Endothelial cell (in vitro differentiated cells): ENCODE measurements around the gene AUTS2. TPM values are rescaled to one million over a fixed set of nuclear protein-coding genes. Genes with fewer than 3 reads are reported as not detected.

Experiments used
- DNase-seq: peaks from one replicate; pipeline ENCODE4 v3.0.0; 2021; ENCODE audit warnings: low spot score
- H3K27ac Mint-ChIP-seq: one replicate; pipeline ENCODE4 v1.8.0; 2021; ENCODE audit warnings: mixed read lengths, inconsistent platforms; ENCODE audit not compliant: unreplicated experiment
- H3K27me3 Mint-ChIP-seq: one replicate; pipeline ENCODE4 v1.8.0; 2021; ENCODE audit warnings: mild to moderate bottlenecking, moderate library complexity, mixed read lengths, inconsistent platforms; ENCODE audit not compliant: unreplicated experiment
- H3K36me3 Mint-ChIP-seq: one replicate; pipeline ENCODE4 v1.8.0; 2021; ENCODE audit warnings: mild to moderate bottlenecking, low read depth, mixed read lengths, inconsistent platforms; ENCODE audit not compliant: unreplicated experiment
- H3K4me1 Mint-ChIP-seq: one replicate; pipeline ENCODE4 v1.8.0; 2021; ENCODE audit warnings: mild to moderate bottlenecking, mixed read lengths, inconsistent platforms; ENCODE audit not compliant: unreplicated experiment
- H3K4me3 Mint-ChIP-seq: one replicate; pipeline ENCODE4 v1.8.0; 2021; ENCODE audit warnings: mild to moderate bottlenecking, mixed read lengths, inconsistent platforms; ENCODE audit not compliant: unreplicated experiment
- H3K9me3 Mint-ChIP-seq: one replicate; pipeline ENCODE4 v1.8.0; 2021; ENCODE audit warnings: mixed read lengths, inconsistent platforms; ENCODE audit not compliant: unreplicated experiment
- total RNA-seq: library from RNA; stranded (reverse); fragmentation: NEBNext Ultra II Directional; extraction: Animal tissue kit (Norgen Biotek cat#: 25700); gene quantifications from one replicate; pipeline ENCODE4 v1.2.1, GENCODE V29; 2021; ENCODE audit not compliant: unreplicated experiment
- TF ChIP-seq, protein P1 (sequence below): fragments of 200-600 bp; sonication (generic); IDR thresholded peaks from one replicate; pipeline ENCODE4 v1.5.0; 2021; ENCODE audit warnings: antibody characterized with exemption; ENCODE audit not compliant: unreplicated experiment

The AUTS2 gene
- total RNA-seq, 1 donor from 2014 or later: 103 TPM

DNA sequence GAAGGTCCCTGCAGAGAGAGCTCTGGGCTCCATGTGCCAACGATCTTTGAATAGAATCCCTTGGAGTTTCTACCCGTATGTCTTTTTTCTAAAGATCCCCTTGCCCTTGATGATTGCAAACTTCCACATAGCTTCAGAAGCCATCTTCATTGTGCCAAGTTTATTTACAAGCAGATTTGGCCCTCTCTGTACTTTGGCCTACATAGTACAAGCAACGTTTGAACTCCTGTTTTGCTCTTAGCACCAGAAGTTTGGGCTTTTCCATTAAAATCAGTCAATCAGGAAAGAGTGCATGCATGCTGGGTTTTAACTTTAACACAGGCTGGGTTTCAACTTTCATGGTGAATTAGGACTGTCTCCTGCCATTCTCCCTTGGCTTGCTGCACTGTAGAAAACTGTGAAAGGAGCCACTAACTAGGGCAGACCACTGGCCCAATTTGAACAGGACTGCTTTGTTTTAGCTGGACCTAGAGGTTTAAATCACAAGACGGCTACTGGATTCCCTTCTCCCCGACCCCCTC lies 976.1 kb downstream of the AUTS2 start:
- peaks cover 7% of the 10 kb centered on the region for H3K4me1 Mint-ChIP-seq
- no peak overlapping the region for H3K4me3 Mint-ChIP-seq
- H3K27ac Mint-ChIP-seq: no peak overlapping the region
- no peak for DNase-seq
- H3K9me3 Mint-ChIP-seq: peaks cover 4% of the 10 kb centered on the region
- H3K36me3 Mint-ChIP-seq: peaks cover 18% of the 10 kb centered on the region
- peaks cover 8% of the 10 kb centered on the region for H3K27me3 Mint-ChIP-seq
- TF ChIP-seq, protein P1, sequence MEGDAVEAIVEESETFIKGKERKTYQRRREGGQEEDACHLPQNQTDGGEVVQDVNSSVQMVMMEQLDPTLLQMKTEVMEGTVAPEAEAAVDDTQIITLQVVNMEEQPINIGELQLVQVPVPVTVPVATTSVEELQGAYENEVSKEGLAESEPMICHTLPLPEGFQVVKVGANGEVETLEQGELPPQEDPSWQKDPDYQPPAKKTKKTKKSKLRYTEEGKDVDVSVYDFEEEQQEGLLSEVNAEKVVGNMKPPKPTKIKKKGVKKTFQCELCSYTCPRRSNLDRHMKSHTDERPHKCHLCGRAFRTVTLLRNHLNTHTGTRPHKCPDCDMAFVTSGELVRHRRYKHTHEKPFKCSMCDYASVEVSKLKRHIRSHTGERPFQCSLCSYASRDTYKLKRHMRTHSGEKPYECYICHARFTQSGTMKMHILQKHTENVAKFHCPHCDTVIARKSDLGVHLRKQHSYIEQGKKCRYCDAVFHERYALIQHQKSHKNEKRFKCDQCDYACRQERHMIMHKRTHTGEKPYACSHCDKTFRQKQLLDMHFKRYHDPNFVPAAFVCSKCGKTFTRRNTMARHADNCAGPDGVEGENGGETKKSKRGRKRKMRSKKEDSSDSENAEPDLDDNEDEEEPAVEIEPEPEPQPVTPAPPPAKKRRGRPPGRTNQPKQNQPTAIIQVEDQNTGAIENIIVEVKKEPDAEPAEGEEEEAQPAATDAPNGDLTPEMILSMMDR: no peak

DNA sequence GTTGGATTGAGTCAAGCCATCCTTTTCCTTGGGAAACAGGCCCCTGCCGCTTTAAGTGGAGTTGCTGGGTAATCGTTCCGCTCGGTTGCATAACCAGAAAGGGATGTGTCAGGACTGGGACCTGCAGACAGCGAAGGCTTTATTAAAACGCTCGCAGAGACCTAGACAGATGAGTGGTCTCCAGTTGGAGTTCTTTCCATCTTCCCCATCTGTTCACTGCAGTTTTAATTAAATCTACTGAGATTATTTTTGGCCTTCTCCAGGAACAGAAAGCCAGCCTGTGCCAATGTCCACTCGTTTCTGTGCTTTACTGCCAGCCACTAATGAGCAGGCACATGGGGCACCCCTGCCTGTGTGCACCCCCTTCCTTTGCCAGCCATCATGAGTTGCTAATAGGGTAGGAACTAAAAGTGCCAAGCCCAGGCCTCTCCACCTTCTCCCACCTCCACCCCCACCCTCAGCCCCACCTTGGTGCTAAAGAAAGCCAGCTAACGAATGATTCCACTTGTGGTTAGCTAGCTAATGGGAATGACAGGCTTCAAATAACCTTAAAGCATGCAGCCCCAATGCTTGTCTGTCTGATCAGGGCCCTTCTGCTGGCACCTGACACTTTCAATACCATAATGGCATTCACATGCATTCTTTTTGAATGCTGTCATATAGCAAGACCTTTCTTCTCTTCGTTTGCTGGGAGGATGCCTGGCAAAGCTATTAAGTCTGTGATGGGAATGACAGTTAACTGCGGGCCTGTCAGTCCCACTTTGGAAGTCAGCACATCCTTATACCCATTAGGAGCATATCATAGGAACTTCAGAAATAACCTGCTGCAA lies 976.9 kb downstream of the AUTS2 start:
- TF ChIP-seq, protein P1: no peak
- no peak for DNase-seq
- Mint-ChIP-seq H3K27ac (no peak overlapping the region), H3K9me3 (peaks cover 4% of the 10 kb centered on the region), H3K4me3 (no peak overlapping the region), H3K36me3 (peaks cover 10% of the 10 kb centered on the region), H3K4me1 (peaks cover 15% of the 10 kb centered on the region), H3K27me3 (peaks cover 8% of the 10 kb centered on the region)

DNA sequence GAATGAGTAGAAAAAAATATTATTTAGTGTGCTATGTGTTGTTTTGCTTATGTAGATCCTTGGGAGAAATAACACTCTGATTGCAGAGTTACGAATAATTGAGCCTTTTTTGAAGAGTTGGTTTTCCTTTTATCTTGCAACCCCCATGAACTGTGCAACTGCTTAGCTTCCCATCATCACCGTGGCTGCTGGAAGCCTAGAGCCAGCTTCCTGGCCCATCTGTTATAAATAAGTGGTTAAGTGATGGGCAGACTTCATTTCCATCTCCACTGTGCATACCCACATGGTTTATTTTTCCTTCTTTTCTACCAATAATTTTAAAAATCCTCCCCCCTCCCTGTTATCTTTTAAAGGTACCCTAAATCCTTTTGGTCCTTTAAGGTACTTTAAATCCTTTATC lies 978.8 kb downstream of the AUTS2 start:
- no peak overlapping the region for H3K4me3 Mint-ChIP-seq
- no peak overlapping the region for H3K27ac Mint-ChIP-seq
- H3K4me1 Mint-ChIP-seq: peaks cover 21% of the 10 kb centered on the region
- TF ChIP-seq, protein P1: no peak
- H3K9me3 Mint-ChIP-seq: no peaks in the 10 kb centered on the region
- peaks cover 4% of the 10 kb centered on the region for H3K27me3 Mint-ChIP-seq
- DNase-seq: no peak
- no peaks in the 10 kb centered on the region for H3K36me3 Mint-ChIP-seq

DNA sequence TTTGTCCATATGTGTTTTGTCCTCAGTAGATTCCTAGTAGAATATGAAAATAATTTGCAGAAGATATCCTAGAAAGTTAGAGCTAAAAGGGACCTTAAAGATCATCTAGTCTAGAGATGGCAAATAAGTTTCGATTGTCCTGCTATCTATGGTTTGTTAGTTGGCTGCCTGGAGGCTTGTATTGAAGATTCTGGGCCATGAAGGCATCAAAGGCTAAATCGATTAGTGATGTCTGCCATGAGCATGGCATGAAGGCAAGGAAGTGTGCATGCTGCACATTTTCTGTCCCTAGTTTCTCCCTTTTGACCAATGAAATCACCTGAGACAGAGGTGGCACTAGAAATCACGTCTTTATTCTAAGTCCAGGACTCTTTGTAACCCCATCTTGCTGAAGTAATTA lies 979.9 kb downstream of the AUTS2 start:
- TF ChIP-seq, protein P1: no peak
- H3K4me3 Mint-ChIP-seq: no peak overlapping the region
- H3K27me3 Mint-ChIP-seq: peaks cover 3% of the 10 kb centered on the region
- no peaks in the 10 kb centered on the region for H3K36me3 Mint-ChIP-seq
- H3K4me1 Mint-ChIP-seq: peaks cover 32% of the 10 kb centered on the region
- H3K9me3 Mint-ChIP-seq: no peaks in the 10 kb centered on the region
- no peak overlapping the region for H3K27ac Mint-ChIP-seq
- DNase-seq: no peak
